H1 (cell line): ENCODE data around the gene LFNG. TPM values are rescaled to one million over a fixed set of nuclear protein-coding genes. Genes with fewer than 3 reads are reported as not detected.

Experiments used
- CTCF ChIA-PET: fragments of 300-600 bp; sonication (Branson Sonifier 250); formaldehyde crosslinking; loops from one replicate; lab custom pipeline; 2021; ENCODE audit not compliant: partially characterized antibody; lab: Charles Lee
- POLR2A ChIA-PET: fragments of 300-600 bp; sonication (Branson Sonifier 250); formaldehyde crosslinking; loops from one replicate; lab custom pipeline; 2021; ENCODE audit warnings: inconsistent platforms; ENCODE audit not compliant: partially characterized antibody; lab: Charles Lee
- DNase-seq, 2 experiments: peaks; one replicate each; pipeline versions ENCODE4 v3.0.0 to v3.0.0-alpha.2; 2010 to 2022; ENCODE audit warnings: low spot score in 2 of 2, low read depth in 1 of 2, mixed read lengths in 1 of 2
- FAIRE-seq: peaks from 2 replicates; lab custom pipeline; 2011; peaks lifted over from hg19 to GRCh38; lab: Jason Lieb, UNC
- H2AFZ ChIP-seq: 2 replicates; pipeline ENCODE4 v1.8.1; 2012; ENCODE audit warnings: low read length, inconsistent platforms
- H2AK5ac ChIP-seq: 2 replicates; pipeline ENCODE4 v1.6.1; 2013; ENCODE audit warnings: low read depth, low read length
- H2BK120ac ChIP-seq: replicated peaks from 2 replicates; pipeline ENCODE3; 2013; ENCODE audit warnings: low read depth, low read length, inconsistent platforms
- H2BK12ac ChIP-seq: 2 replicates; pipeline ENCODE4 v1.6.1; 2013; ENCODE audit warnings: low read depth, low read length
- H2BK15ac ChIP-seq: 2 replicates; pipeline ENCODE4 v1.6.1; 2013; ENCODE audit warnings: low read length
- H2BK20ac ChIP-seq: 2 replicates; pipeline ENCODE4 v1.6.1; 2013; ENCODE audit warnings: low read length
- H2BK5ac ChIP-seq: 2 replicates; pipeline ENCODE4 v1.6.1; 2013; ENCODE audit warnings: low read depth, low read length
- H3K14ac ChIP-seq: 2 replicates; pipeline ENCODE4 v1.6.1; 2013; ENCODE audit warnings: inconsistent platforms; ENCODE audit not compliant: insufficient read length
- H3K18ac ChIP-seq: 2 replicates; pipeline ENCODE4 v1.6.1; 2013; ENCODE audit warnings: low read length; ENCODE audit errors: extremely low read depth
- H3K23ac ChIP-seq: 2 replicates; pipeline ENCODE4 v1.6.1; 2013; ENCODE audit warnings: inconsistent platforms; ENCODE audit not compliant: insufficient read length
- H3K23me2 ChIP-seq: 2 replicates; pipeline ENCODE4 v1.6.1; 2013; ENCODE audit warnings: low read depth, low read length
- H3K27ac ChIP-seq: 2 replicates; pipeline ENCODE4 v1.6.1; 2011; ENCODE audit warnings: low read depth, low read length, inconsistent platforms
- H3K27me3 ChIP-seq, 4 experiments: replicated peaks in 1 of 4; 1 replicate in 1 of 4; 2 replicates in 3 of 4; pipeline versions ENCODE4 v1.6.1 to v1.8.1; 2011 to 2013; ENCODE audit warnings: low read length in 3 of 4, mild to moderate bottlenecking in 3 of 4, inconsistent platforms in 2 of 4, mixed read lengths in 2 of 4, moderate library complexity in 1 of 4; ENCODE audit not compliant: control insufficient read depth in 3 of 4, insufficient read depth in 3 of 4; ENCODE audit errors: extremely low read depth in 1 of 4
- H3K36me3 ChIP-seq, 4 experiments: 2 replicates each; pipeline versions ENCODE4 v1.6.1 to v1.8.1; 2011 to 2013; ENCODE audit warnings: mild to moderate bottlenecking in 4 of 4, low read length in 3 of 4, moderate library complexity in 2 of 4, control low read depth in 1 of 4, inconsistent platforms in 1 of 4; ENCODE audit not compliant: insufficient read depth in 4 of 4, control insufficient read depth in 2 of 4
- H3K4ac ChIP-seq: replicated peaks from 2 replicates; pipeline ENCODE3; 2013; ENCODE audit warnings: low read length, low read depth, mixed read lengths, inconsistent platforms; ENCODE audit not compliant: insufficient read length
- H3K4me1 ChIP-seq, 4 experiments: replicated peaks in 1 of 4; 1 replicate in 1 of 4; 2 replicates in 3 of 4; pipeline versions ENCODE4 v1.6.1 to v1.8.1; 2011 to 2013; ENCODE audit warnings: low read length in 3 of 4, inconsistent platforms in 2 of 4, mixed read lengths in 1 of 4; ENCODE audit not compliant: insufficient read depth in 4 of 4, control insufficient read depth in 3 of 4
- H3K4me2 ChIP-seq, 2 experiments: 2 replicates each; pipeline versions ENCODE4 v1.6.1 to v1.8.1; 2011 to 2013; ENCODE audit warnings: low read depth in 2 of 2, low read length in 2 of 2, control low read depth in 1 of 2, inconsistent platforms in 1 of 2, mild to moderate bottlenecking in 1 of 2; ENCODE audit not compliant: insufficient read depth in 1 of 2
- H3K4me3 ChIP-seq, 4 experiments: fragments of 200-600, 300-600 bp in 1 of 4; sonication (generic), shearing (Covaris generic), sonication (Bioruptor Twin) in 1 of 4; 2 replicates each; pipeline versions ENCODE4 v1.5.1 to v1.8.1; 2011 to 2016; ENCODE audit warnings: low read length in 4 of 4, low read depth in 3 of 4, control low read depth in 2 of 4, inconsistent platforms in 2 of 4, mild to moderate bottlenecking in 2 of 4, mixed read lengths in 1 of 4, moderate library complexity in 1 of 4; ENCODE audit not compliant: insufficient read depth in 2 of 4; ENCODE audit errors: extremely low read depth in 1 of 4
- H3K56ac ChIP-seq: replicated peaks from 2 replicates; pipeline ENCODE3; 2013; ENCODE audit warnings: low read depth, mild to moderate bottlenecking, mixed read lengths, low read length, inconsistent platforms; ENCODE audit not compliant: insufficient read length
- H3K79me1 ChIP-seq: 2 replicates; pipeline ENCODE4 v1.6.1; 2013; ENCODE audit warnings: low read depth, low read length, control low read depth
- H3K79me2 ChIP-seq, 2 experiments: 2 replicates each; pipeline versions ENCODE4 v1.6.1 to v1.8.1; 2012 to 2013; ENCODE audit warnings: low read length in 2 of 2, mild to moderate bottlenecking in 2 of 2, inconsistent platforms in 1 of 2; ENCODE audit not compliant: insufficient read depth in 2 of 2, control insufficient read depth in 1 of 2
- H3K9ac ChIP-seq, 4 experiments: replicated peaks in 1 of 4; 1 replicate in 1 of 4; 2 replicates in 3 of 4; pipeline versions ENCODE4 v1.6.1 to v1.8.1; 2011 to 2013; ENCODE audit warnings: low read depth in 3 of 4, low read length in 3 of 4, control low read depth in 2 of 4, mild to moderate bottlenecking in 2 of 4, moderate library complexity in 2 of 4, inconsistent platforms in 1 of 4; ENCODE audit errors: extremely low read depth in 1 of 4
- H3K9me3 ChIP-seq, 2 experiments: 2 replicates each; pipeline versions ENCODE4 v1.6.1 to v1.8.1; 2012 to 2013; ENCODE audit warnings: mild to moderate bottlenecking in 2 of 2, moderate library complexity in 2 of 2, control low read depth in 1 of 2, inconsistent platforms in 1 of 2, low read depth in 1 of 2, low read length in 1 of 2, mixed read lengths in 1 of 2; ENCODE audit not compliant: insufficient read depth in 2 of 2
- H4K20me1 ChIP-seq, 2 experiments: replicated peaks in 1 of 2; 2 replicates each; pipeline versions ENCODE3 to v1.8.1; 2011 to 2013; ENCODE audit warnings: inconsistent platforms in 2 of 2, low read length in 2 of 2, mild to moderate bottlenecking in 1 of 2; ENCODE audit not compliant: insufficient read depth in 2 of 2, control insufficient read depth in 1 of 2
- H4K5ac ChIP-seq: 2 replicates; pipeline ENCODE4 v1.6.1; 2013; ENCODE audit warnings: low read length, low read depth, mixed read lengths, inconsistent platforms; ENCODE audit not compliant: insufficient read length
- H4K8ac ChIP-seq: 2 replicates; pipeline ENCODE4 v1.8.0; 2013; ENCODE audit warnings: mild to moderate bottlenecking, moderate library complexity, low read length, inconsistent platforms; ENCODE audit not compliant: insufficient read depth; ENCODE audit errors: extremely low read depth
- H4K91ac ChIP-seq: replicated peaks from 2 replicates; pipeline ENCODE3; 2013; ENCODE audit warnings: low read length, mixed read lengths, inconsistent platforms; ENCODE audit not compliant: insufficient read length
- BRCA1 ChIP-seq: IDR thresholded peaks from 2 replicates; pipeline ENCODE4 v1.6.1; 2012; ENCODE audit warnings: low read depth, low read length, improper control_type of control experiment
- EGR1 ChIP-seq: IDR thresholded peaks from 2 replicates; pipeline ENCODE4 v1.6.1; 2011; ENCODE audit warnings: low read depth, low read length, borderline replicate concordance
- GTF2F1 ChIP-seq: IDR thresholded peaks from 2 replicates; pipeline ENCODE4 v1.6.1; 2012; ENCODE audit warnings: low read depth, low read length, improper control_type of control experiment, borderline replicate concordance
- KDM4A ChIP-seq: IDR thresholded peaks from one replicate; pipeline ENCODE4 v1.7.1; 2012; ENCODE audit warnings: low read depth, mild to moderate bottlenecking, moderate library complexity, low read length, inconsistent platforms; ENCODE audit not compliant: severe bottlenecking
- SP4 ChIP-seq: IDR thresholded peaks from 2 replicates; pipeline ENCODE4 v1.6.1; 2012; ENCODE audit warnings: low read length, inconsistent platforms
- WGBS, 2 experiments: shearing (Covaris generic) in 1 of 2; methylation state at CpG; one replicate each; pipeline versions ENCODE4 v1.1.6 to v1.1.7; 2013 to 2015; ENCODE audit warnings: low lambda C conversion rate in 2 of 2, mixed read lengths in 2 of 2, inconsistent platforms in 1 of 2, low coverage in 1 of 2, missing lambda C conversion rate in 1 of 2; ENCODE audit not compliant: insufficient replicate concordance in 2 of 2, insufficient coverage in 1 of 2, insufficient read length in 1 of 2; ENCODE audit errors: extremely low coverage in 1 of 2, missing lambda C conversion rate in 1 of 2; 5-methylcytosine and 5-hydroxymethylcytosine counted together
- polyA plus RNA-seq, 7 experiments: library from polyadenylated mRNA; depleted of rRNA in 3 of 7; stranded (reverse) in 5 of 7; unstranded in 2 of 7; fragments of >200 nt in 5 of 7; fragments of 200-250 nt in 2 of 7; gene quantifications; 1 replicate in 5 of 7; 2 replicates in 1 of 7; 4 replicates in 1 of 7; pipeline versions ENCODE4 v1.2.1 to v1.2.3, GENCODE V29; 2011 to 2013; ENCODE audit warnings: missing spikeins in 2 of 7, mixed read lengths in 2 of 7
- total RNA-seq: library from RNA; stranded (reverse); fragmentation: NEBNext Ultra II Directional; extraction: Animal tissue kit (Norgen Biotek cat#: 25700); gene quantifications from 2 replicates; pipeline ENCODE4 v1.2.1, GENCODE V29; 2021

The LFNG gene
- total and polyA plus RNA-seq, 2 of the 8 experiments (the other 6 are each of a cell fraction or from before 2014, with no cell fraction given) = 31.6 to 35.6 TPM

GRCh38 chr7:2505401-2505800 lies 14.2 kb upstream of the LFNG start:
- peak overlapping the region; percentile 13; the same call in 1 of the 2 replicates for H2AK5ac ChIP-seq
- no peak for TF ChIP-seq BRCA1
- TF ChIP-seq GTF2F1 = no peak
- no peak for TF ChIP-seq EGR1
- TF ChIP-seq KDM4A = no peak
- TF ChIP-seq SP4 = no peak
- H2BK12ac ChIP-seq = peak overlapping the region; percentile 39; the same call in 1 of the 2 replicates
- H3K4ac ChIP-seq = no peak overlapping the region
- DNase-seq (no peak), FAIRE-seq (no peak)
- H3K27me3 ChIP-seq = no peaks in the 10 kb centered on the region
- peaks cover 0 to 14% (median 4%) of the 10 kb centered on the region in 4 experiments; a peak in 5 of 7 replicates for H3K4me1 ChIP-seq
- no peaks in the 10 kb centered on the region for H3K79me2 ChIP-seq
- H2BK5ac ChIP-seq = no peak overlapping the region
- no peak overlapping the region for H3K23ac ChIP-seq
- H3K18ac ChIP-seq = no peak overlapping the region; the same call in 1 of the 2 replicates
- no peak overlapping the region for H2AFZ ChIP-seq
- ChIA-PET POLR2A (no interaction called here), CTCF (interaction anchor here (1.3 kb wide), 1 partner anchor 27 kb away, joined by 3 read pairs; no protein-coding TSS in a partner anchor)
- no peaks in the 10 kb centered on the region for H3K9me3 ChIP-seq
- WGBS, 2 experiments = 96% methylated on average over 14 of the region's 14 CpGs; no CpG with 5 or more reads in 1 of the 2 experiments
- H3K23me2 ChIP-seq = no peaks in the 10 kb centered on the region
- H2BK20ac ChIP-seq = 0 out of 2 replicates have a peak overlapping the region, but pooled peaks have one; percentile 32
- H3K4me3 ChIP-seq = no peak overlapping the region
- H3K56ac ChIP-seq = no peak overlapping the region
- peak overlapping the region; percentile 18; the same call in 1 of the 2 replicates for H2BK15ac ChIP-seq
- H4K20me1 ChIP-seq = no peaks in the 10 kb centered on the region
- no peak overlapping the region for H2BK120ac ChIP-seq
- H3K36me3 ChIP-seq = no peaks in the 10 kb centered on the region
- no peaks in the 10 kb centered on the region for H3K79me1 ChIP-seq
- H4K8ac ChIP-seq = no peak overlapping the region; the same call in 1 of the 2 replicates
- H3K9ac ChIP-seq = no peak overlapping the region
- no peak overlapping the region for H4K91ac ChIP-seq
- H3K27ac ChIP-seq = no peak overlapping the region
- H4K5ac ChIP-seq = no peak overlapping the region
- H3K4me2 ChIP-seq = no peak overlapping the region
- no peak overlapping the region for H3K14ac ChIP-seq
